C4-2B (cell line): ENCODE data around the gene STRAP.

Experiments used
- H3K27ac ChIP-seq: fragments of 450-650 bp; 2 replicates; pipeline ENCODE4 v1.5.1; 2017
- ZFX ChIP-seq: fragments of 450-650 bp; IDR thresholded peaks from 2 replicates; pipeline ENCODE4 v1.6.1; 2017
- TF ChIP-seq, protein P1 (sequence below): fragments of 450-650 bp; conservative IDR thresholded peaks from 2 replicates; pipeline ENCODE4 v1.5.1; 2017; ENCODE audit warnings: mild to moderate bottlenecking

STRAP gene

DNA sequence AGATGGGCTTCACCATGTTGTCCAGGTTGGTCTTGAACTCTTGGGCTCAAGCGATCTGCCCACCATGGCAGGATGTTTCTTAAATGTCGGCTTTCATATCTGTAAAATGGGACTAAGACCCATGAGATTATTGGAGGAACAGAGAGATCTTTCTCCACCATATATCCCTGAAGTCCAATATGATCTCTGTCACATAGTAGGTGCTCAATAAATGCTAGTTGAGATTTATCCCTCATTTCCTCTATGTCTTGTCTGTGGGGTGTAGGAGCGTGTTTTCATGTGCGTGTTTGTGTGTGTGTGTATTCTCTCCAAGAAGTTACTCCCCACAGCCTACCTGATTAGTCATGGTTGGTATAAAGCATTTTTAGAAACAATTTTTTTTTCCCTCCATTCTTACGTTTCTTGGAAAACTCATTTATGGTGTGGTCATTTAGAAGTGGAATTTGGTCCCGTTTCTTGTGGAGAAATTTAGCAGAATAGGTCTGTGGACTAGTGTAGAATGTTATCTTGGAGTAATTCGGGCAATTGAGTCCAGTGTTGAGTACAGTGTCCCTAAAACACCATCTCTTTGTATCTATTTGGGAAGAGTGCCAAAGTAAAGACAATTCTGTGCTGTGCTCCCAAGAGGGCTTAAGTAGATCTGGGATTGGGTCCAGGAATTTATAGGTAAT, 4.3 kb downstream of the STRAP start:
- TF ChIP-seq ZFX, result no peak
- TF ChIP-seq, protein P1, sequence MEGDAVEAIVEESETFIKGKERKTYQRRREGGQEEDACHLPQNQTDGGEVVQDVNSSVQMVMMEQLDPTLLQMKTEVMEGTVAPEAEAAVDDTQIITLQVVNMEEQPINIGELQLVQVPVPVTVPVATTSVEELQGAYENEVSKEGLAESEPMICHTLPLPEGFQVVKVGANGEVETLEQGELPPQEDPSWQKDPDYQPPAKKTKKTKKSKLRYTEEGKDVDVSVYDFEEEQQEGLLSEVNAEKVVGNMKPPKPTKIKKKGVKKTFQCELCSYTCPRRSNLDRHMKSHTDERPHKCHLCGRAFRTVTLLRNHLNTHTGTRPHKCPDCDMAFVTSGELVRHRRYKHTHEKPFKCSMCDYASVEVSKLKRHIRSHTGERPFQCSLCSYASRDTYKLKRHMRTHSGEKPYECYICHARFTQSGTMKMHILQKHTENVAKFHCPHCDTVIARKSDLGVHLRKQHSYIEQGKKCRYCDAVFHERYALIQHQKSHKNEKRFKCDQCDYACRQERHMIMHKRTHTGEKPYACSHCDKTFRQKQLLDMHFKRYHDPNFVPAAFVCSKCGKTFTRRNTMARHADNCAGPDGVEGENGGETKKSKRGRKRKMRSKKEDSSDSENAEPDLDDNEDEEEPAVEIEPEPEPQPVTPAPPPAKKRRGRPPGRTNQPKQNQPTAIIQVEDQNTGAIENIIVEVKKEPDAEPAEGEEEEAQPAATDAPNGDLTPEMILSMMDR, result no peak
- no peak overlapping the region for H3K27ac ChIP-seq

GRCh38 chr12:15887043-15887817, 5.0 kb downstream of the STRAP start:
- TF ChIP-seq, protein P1, result no peak
- TF ChIP-seq ZFX, result no peak
- H3K27ac ChIP-seq, result no peak overlapping the region

GRCh38 chr12:15892645-15893259, 10.6 kb downstream of the STRAP start:
- TF ChIP-seq ZFX, result no peak
- TF ChIP-seq, protein P1, result no peak
- H3K27ac ChIP-seq, result no peak overlapping the region

GRCh38 chr12:15893260-15893659, 11.1 kb downstream of the STRAP start:
- no peak for TF ChIP-seq ZFX
- TF ChIP-seq, protein P1, result no peak
- H3K27ac ChIP-seq, result no peak overlapping the region

DNA sequence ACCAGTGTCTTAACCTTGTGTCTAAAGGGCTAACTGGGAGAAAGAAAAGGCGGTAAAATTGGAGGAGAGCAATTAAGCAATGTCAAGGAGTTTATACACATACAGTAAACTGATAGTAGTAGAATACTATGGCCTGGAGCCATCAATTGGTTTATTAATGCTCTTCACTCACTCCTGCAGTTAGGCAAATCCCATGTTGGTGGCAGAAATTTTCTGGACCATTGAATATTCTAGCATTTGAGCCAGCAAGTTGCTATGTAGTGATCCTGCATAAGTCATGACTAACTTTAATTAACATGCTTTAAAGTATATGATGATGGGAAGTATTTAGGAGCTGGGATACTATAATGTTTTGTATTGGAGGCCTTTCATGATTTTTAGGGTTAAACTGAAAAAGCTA, 14.7 kb downstream of the STRAP start:
- TF ChIP-seq ZFX, result no peak
- TF ChIP-seq, protein P1, result no peak
- no peak overlapping the region for H3K27ac ChIP-seq

- TF ChIP-seq, protein P1, result no peak
- no peak for TF ChIP-seq ZFX
- H3K27ac ChIP-seq, result no peak overlapping the region
Observed at GRCh38 chr12:15897433-15897832, 15.2 kb downstream of the STRAP start.
